Sigmoid colon (tissue), 7 donors: ENCODE data around the gene PLD6. TPM values are rescaled to one million over a fixed set of nuclear protein-coding genes. Genes with fewer than 3 reads are reported as not detected.

Experiments
- DNase-seq: peaks from one replicate; pipeline ENCODE4 v3.0.0-alpha.2; 2019
- H3K27ac ChIP-seq, 4 donors: fragments of 200-600 bp; sonication (generic); one replicate each; pipeline ENCODE4 v1.5.1; 2016 to 2019; ENCODE audit warnings: mild to moderate bottlenecking in 1 of 4
- H3K27me3 ChIP-seq, 3 donors: fragments of 200-600 bp; sonication (generic); one replicate each; pipeline ENCODE4 v1.5.1; 2019; ENCODE audit warnings: mild to moderate bottlenecking in 1 of 3
- H3K36me3 ChIP-seq, 4 donors: fragments of 200-600 bp; sonication (generic); one replicate each; pipeline ENCODE4 v1.5.1; 2016 to 2019
- H3K4me1 ChIP-seq, 4 donors: fragments of 200-600 bp; sonication (generic); one replicate each; pipeline ENCODE4 v1.5.1; 2017 to 2019
- H3K4me3 ChIP-seq, 4 donors: fragments of 200-600 bp; sonication (generic); one replicate each; pipeline ENCODE4 v1.5.1; 2017 to 2019; ENCODE audit warnings: mild to moderate bottlenecking in 2 of 4, moderate library complexity in 1 of 4
- H3K9me3 ChIP-seq, 4 donors: fragments of 200-600 bp in 3 of 4; sonication (generic) in 3 of 4; one replicate each; pipeline versions ENCODE4 v1.5.1 to v1.6.1; 2013 to 2019
- EP300 ChIP-seq, 4 donors: sonication (generic); formaldehyde crosslinking; IDR thresholded peaks; one replicate each; pipeline ENCODE4 v1.6.1; 2017; ENCODE audit warnings: antibody characterized with exemption in 4 of 4
- POLR2A ChIP-seq, 2 donors: fragments of 450-650 bp; IDR thresholded peaks; one replicate each; pipeline ENCODE4 v1.6.1; 2016; ENCODE audit warnings: antibody characterized with exemption in 2 of 2, mild to moderate bottlenecking in 2 of 2, moderate library complexity in 2 of 2
- POLR2AphosphoS5 ChIP-seq, 4 donors: sonication (generic); formaldehyde crosslinking; IDR thresholded peaks; one replicate each; pipeline ENCODE4 v1.6.1; 2017; ENCODE audit warnings: antibody characterized with exemption in 4 of 4
- WGBS, 2 donors: extraction: QIAGEN DNeasy Blood & Tissue Kit; methylation state at CpG; one replicate each; pipeline ENCODE4 v1.1.7; 2013; 5-methylcytosine and 5-hydroxymethylcytosine counted together
- intact Hi-C: fragments of 100-400 bp; cut with DNase I; formaldehyde crosslinking; loops from one replicate; pipeline ENCODE4 v1.15.1; 2023
- polyA plus RNA-seq, 3 donors: library from polyadenylated mRNA; stranded (reverse); fragments of 200-250 nt; gene quantifications; one replicate each; pipeline ENCODE4 v1.2.3, GENCODE V29; 2013
- total RNA-seq, 4 donors: library from RNA; depleted of rRNA; stranded (reverse); fragments of >200 nt; gene quantifications; one replicate each; pipeline ENCODE4 v1.1.0, GENCODE V29; 2016
- TF ChIP-seq, protein P1 (sequence below), 4 experiments: fragments of 450-650 bp in 3 of 4; fragments of 200-600 bp in 1 of 4; IDR thresholded peaks; one replicate each; pipeline ENCODE4 v1.5.1; 2016 to 2019; ENCODE audit warnings: antibody characterized with exemption in 4 of 4, mild to moderate bottlenecking in 3 of 4, moderate library complexity in 2 of 4
- donor health status: healthy with polysubstance abuse.
- donor health status: Bipolar disorder and iron deficiency.
- donor health status: healthy.

Gene PLD6
- total and polyA plus RNA-seq, 7 donors: 1.2 to 15.3 (median 8.6) TPM; not detected in 1

DNA sequence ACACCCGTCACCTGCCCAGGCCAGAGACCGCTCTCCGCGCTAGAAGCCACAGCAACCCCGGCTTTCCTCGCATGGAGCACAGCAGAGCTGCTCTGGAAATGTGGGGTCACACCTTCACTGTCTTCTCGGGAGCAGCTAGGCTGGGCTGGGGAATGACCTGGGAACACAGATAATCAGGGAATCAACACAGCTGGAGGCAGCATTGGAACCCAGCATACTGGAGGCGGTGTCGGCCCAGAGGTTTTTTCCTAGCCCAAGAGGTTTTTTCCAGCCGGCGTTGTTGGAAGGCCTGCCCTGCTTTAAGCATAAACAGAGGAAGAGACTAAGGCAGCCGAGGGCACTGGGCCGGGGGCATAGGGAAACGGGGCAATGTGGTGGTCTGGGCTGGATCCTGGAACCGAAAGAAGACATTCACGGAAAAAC lies 791 bp upstream of the PLD6 start:
- Histone ChIP-seq H3K4me1 (peaks cover 0 to 54% (median 53%) of the 10 kb centered on the region in 4 donors), H3K4me3 (peak overlapping the region in 3 of 4 donors; percentile 47 to 68 (median 59)), H3K36me3 (peaks cover 0 to 20% (median 2%) of the 10 kb centered on the region in 4 donors), H3K9me3 (no peaks in the 10 kb centered on the region), H3K27me3 (no peaks in the 10 kb centered on the region), H3K27ac (peak overlapping the region; percentile 86 to 98 (median 94))
- TF ChIP-seq POLR2AphosphoS5 (IDR thresholded peaks at IDR 0.05) (peak in 1 of 4 donors; percentile 57), POLR2A (IDR thresholded peaks at IDR 0.05) (no peak)
- WGBS, 2 donors: 27 to 62% methylated on average over 16 of the region's 16 CpGs
- intact Hi-C loops: loop anchor here (2.0 to 5.0 kb wide), 3 partner anchors 30 to 164 kb away; partner anchors contain the start of genes COPS3, FLCN and MPRIP
- DNase-seq: no peak

DNA sequence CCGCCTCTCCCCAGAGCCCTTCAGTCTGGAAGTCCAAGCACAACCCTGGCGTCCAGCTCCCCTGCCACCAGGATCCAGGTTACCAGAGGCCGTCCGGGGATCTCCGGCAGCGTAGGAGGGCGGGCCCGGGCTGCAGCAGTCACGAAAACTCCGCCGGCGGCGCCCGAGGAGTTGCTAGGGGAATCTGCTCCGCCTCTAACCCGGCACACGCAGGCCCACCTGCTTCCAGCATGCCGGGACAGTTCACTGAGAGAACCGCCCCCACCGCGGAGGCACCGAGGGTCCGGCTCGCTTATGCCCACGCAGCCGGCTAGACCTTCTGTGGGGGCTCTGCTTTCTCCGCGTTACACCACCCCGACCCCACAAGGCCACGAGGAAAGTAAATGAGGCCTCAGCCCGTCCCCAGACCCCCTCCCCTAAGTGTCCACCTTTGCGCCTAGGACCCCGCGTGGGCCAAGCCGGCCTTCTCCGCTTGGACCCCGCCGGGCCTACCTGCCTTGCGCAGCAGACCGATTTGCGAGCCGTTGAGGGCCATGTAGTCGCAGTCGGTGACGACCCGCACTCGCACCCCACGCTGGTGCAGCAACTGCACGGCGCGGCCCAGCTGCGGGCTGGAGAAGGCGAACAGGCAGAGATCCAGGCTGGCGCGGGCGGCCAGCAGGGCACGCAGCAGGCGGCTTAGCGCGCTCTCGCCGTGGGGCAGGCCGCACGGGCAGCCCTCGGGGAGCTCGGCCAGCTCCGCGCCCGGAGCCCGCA lies 587 bp downstream of the PLD6 start:
- H3K4me1 ChIP-seq: peaks cover 0 to 68% (median 66%) of the 10 kb centered on the region in 4 donors
- peak; percentile 85 for DNase-seq
- WGBS, 2 donors: 4 to 13% methylated on average over 70 of the region's 70 CpGs
- intact Hi-C loops: loop anchor here (2.0 to 5.0 kb wide), 3 partner anchors 31 to 163 kb away; partner anchors contain the start of genes COPS3, FLCN and MPRIP
- H3K9me3 ChIP-seq: no peaks in the 10 kb centered on the region
- H3K36me3 ChIP-seq: peaks cover 0 to 8% (median 2%) of the 10 kb centered on the region in 4 donors
- H3K27me3 ChIP-seq: no peaks in the 10 kb centered on the region
- peak overlapping the region; percentile 86 to 98 (median 94) for H3K27ac ChIP-seq
- TF ChIP-seq POLR2AphosphoS5 (IDR thresholded peaks at IDR 0.05) (peak in 3 of 4 donors; percentile 12 to 58 (median 45)), POLR2A (IDR thresholded peaks at IDR 0.05) (no peak)
- H3K4me3 ChIP-seq: peak overlapping the region; percentile 47 to 68 (median 54)

DNA sequence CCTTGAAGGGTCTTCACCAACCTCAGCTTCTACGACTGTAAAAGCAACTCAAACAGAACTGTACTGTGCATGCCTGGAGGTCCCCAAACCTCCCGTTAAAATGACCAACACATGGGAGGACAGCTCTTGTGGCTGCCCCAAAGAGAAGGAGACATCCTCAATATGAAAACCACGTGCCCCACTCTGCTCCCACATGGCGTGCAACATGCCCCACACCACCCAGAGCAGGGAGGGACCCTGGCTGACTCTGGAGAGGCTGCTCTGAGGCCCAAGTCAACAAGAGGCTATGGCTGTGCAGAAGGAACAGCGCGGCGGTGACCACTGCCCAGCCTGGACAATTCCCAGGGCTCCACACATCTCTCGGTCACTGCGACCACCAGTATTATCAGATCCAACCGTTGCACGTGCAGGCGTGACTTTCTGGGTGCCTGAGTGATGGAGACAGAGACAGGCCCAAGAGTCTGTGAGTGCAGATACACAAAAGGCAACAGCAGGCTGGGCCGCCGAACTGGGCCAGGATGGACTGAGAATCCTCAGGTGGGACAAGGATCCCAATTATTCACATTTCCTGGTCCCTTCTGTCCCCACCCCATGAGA lies 1.4 kb downstream of the PLD6 start:
- peaks cover 0 to 8% (median 2%) of the 10 kb centered on the region in 4 donors for H3K36me3 ChIP-seq
- H3K4me1 ChIP-seq: peaks cover 0 to 76% (median 75%) of the 10 kb centered on the region in 4 donors
- intact Hi-C loops: loop anchor here (5.0 kb wide), 2 partner anchors 52 to 78 kb away; partner anchors contain the start of gene COPS3
- TF ChIP-seq POLR2A (IDR thresholded peaks at IDR 0.05): no peak
- no peaks in the 10 kb centered on the region for H3K9me3 ChIP-seq
- peak overlapping the region; percentile 86 to 98 (median 94) for H3K27ac ChIP-seq
- peak overlapping the region; percentile 47 to 68 (median 54) for H3K4me3 ChIP-seq
- H3K27me3 ChIP-seq: no peaks in the 10 kb centered on the region
- WGBS, 2 donors: 67 to 83% methylated on average over 14 of the region's 14 CpGs
- no peak for DNase-seq

DNA sequence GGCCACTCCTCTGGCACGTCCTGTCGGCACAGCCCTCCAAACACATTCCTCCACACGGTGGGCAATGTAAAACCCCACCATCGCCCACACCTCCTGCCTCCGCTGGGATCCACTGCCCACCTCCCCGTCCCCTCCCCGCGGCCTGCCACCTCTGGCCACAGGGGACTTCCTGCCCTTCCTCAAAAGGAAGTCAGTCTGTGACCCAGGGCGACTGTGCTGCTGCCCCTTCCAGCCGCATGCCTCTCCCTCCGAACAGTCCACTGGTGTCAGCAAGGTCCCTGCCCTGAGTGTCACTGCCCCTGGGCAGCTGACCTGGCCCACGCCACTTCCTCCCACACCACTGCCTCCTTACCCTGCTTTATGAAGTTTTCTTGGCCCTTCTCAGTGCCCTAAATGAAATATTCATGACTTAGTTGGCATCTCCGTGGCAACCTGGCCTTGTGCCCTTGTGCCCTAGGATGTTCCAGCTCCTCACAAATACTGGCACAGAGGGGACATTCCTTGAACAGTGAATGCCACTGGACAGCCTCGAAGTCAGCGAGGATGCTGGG lies 2.0 kb downstream of the PLD6 start:
- H3K9me3 ChIP-seq: no peaks in the 10 kb centered on the region
- H3K4me3 ChIP-seq: peak overlapping the region in 3 of 4 donors; percentile 47 to 68 (median 59)
- no peaks in the 10 kb centered on the region for H3K27me3 ChIP-seq
- WGBS, 2 donors: 75 to 88% methylated on average over 15 of the region's 15 CpGs
- TF ChIP-seq POLR2A (IDR thresholded peaks at IDR 0.05): no peak
- peak; percentile 32 to 72 (median 56) for TF ChIP-seq POLR2AphosphoS5 (IDR thresholded peaks at IDR 0.05)
- TF ChIP-seq, protein P1, sequence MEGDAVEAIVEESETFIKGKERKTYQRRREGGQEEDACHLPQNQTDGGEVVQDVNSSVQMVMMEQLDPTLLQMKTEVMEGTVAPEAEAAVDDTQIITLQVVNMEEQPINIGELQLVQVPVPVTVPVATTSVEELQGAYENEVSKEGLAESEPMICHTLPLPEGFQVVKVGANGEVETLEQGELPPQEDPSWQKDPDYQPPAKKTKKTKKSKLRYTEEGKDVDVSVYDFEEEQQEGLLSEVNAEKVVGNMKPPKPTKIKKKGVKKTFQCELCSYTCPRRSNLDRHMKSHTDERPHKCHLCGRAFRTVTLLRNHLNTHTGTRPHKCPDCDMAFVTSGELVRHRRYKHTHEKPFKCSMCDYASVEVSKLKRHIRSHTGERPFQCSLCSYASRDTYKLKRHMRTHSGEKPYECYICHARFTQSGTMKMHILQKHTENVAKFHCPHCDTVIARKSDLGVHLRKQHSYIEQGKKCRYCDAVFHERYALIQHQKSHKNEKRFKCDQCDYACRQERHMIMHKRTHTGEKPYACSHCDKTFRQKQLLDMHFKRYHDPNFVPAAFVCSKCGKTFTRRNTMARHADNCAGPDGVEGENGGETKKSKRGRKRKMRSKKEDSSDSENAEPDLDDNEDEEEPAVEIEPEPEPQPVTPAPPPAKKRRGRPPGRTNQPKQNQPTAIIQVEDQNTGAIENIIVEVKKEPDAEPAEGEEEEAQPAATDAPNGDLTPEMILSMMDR (IDR thresholded peaks at IDR 0.05): no peak
- TF ChIP-seq EP300 (IDR thresholded peaks at IDR 0.05): no peak
- H3K4me1 ChIP-seq: peaks cover 0 to 82% (median 81%) of the 10 kb centered on the region in 4 donors
- intact Hi-C loops: loop anchor here (5.0 kb wide), 1 partner anchor 52 kb away; no protein-coding TSS in a partner anchor
- peaks cover 0 to 8% (median 2%) of the 10 kb centered on the region in 4 donors for H3K36me3 ChIP-seq
- peak; percentile 92 for DNase-seq
- peak overlapping the region; percentile 86 to 98 (median 94) for H3K27ac ChIP-seq

DNA sequence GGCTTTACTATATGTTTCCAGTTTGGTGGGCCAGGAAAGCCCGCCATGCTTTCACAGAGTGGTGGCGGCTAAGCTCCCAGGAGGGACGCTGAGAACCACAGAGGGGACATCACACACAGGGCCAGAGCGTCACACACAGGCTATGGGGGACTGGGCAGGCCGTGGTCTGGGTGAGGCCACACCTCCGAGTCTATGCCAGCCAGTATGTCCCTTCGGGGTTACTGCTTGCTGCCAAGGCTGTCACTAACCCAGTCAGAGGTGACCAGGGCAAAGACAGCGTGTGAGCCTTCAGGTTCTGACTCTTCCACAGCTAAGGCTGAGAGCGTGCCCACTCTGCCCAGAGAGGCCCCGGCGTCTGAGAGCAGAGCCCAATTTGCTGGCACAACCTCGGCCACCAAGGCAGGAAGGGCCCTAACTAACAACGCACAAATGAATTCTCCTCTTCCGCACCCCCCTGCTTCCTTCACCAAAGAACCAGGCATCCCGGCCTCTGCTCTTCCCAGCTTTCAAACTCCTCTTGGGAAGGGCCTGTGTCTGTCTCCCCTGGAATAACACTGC lies 2.9 kb downstream of the PLD6 start:
- Histone ChIP-seq H3K4me1 (peaks cover 0 to 85% (median 83%) of the 10 kb centered on the region in 4 donors), H3K4me3 (peak overlapping the region in 1 of 4 donors; percentile 68), H3K27me3 (no peaks in the 10 kb centered on the region), H3K36me3 (peaks cover 0 to 8% (median 2%) of the 10 kb centered on the region in 4 donors), H3K9me3 (no peaks in the 10 kb centered on the region), H3K27ac (peak overlapping the region; percentile 86 to 98 (median 94))
- no peak for DNase-seq
- TF ChIP-seq, protein P1 (IDR thresholded peaks at IDR 0.05): no peak
- TF ChIP-seq POLR2A (IDR thresholded peaks at IDR 0.05): no peak
- TF ChIP-seq EP300 (IDR thresholded peaks at IDR 0.05): no peak
- no peak for TF ChIP-seq POLR2AphosphoS5 (IDR thresholded peaks at IDR 0.05)
- WGBS, 2 donors: 90 to 93% methylated on average over 15 of the region's 15 CpGs
- intact Hi-C loops: loop anchor here (5.0 kb wide), 1 partner anchor 51 kb away; no protein-coding TSS in a partner anchor
